ENCODE measurements around the gene DTWD1.

DNA sequence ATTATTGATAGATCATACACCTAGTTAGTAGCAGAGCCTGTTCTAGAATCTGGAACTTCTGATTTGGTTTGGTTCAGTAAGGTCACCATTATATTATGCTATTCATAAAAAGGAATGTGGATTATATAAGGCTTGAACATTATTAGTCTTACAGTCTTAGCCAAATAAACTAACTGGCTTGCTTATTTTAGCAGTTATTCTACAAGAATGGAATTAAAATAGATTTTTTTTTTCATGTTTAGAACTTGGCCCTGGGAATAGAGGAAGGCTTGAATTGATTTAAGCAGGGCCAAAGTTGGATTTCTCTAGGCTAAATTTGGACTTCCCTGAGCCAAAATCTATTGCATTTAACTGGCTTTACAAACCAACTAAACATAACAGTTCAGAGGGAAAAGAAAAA lies 24.4 kb downstream of the DTWD1 start:
- TF ChIP-seq, protein P1, sequence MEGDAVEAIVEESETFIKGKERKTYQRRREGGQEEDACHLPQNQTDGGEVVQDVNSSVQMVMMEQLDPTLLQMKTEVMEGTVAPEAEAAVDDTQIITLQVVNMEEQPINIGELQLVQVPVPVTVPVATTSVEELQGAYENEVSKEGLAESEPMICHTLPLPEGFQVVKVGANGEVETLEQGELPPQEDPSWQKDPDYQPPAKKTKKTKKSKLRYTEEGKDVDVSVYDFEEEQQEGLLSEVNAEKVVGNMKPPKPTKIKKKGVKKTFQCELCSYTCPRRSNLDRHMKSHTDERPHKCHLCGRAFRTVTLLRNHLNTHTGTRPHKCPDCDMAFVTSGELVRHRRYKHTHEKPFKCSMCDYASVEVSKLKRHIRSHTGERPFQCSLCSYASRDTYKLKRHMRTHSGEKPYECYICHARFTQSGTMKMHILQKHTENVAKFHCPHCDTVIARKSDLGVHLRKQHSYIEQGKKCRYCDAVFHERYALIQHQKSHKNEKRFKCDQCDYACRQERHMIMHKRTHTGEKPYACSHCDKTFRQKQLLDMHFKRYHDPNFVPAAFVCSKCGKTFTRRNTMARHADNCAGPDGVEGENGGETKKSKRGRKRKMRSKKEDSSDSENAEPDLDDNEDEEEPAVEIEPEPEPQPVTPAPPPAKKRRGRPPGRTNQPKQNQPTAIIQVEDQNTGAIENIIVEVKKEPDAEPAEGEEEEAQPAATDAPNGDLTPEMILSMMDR (IDR thresholded peaks at IDR 0.05): no peak
- no peak for TF ChIP-seq POLR2A (IDR thresholded peaks at IDR 0.05)
